AG08395 (cell line): ENCODE results near the gene ELFN1.
"Not testable (repeated sequence)": the region's sequence is repeated elsewhere in the genome, so short reads cannot be mapped to it uniquely, and the experiment has no call there.

ENCODE experiments used
- DNase-seq: peaks from one replicate; pipeline ENCODE4 v3.0.0; 2012; ENCODE audit warnings: mixed read lengths, low spot score

The ELFN1 gene

DNA sequence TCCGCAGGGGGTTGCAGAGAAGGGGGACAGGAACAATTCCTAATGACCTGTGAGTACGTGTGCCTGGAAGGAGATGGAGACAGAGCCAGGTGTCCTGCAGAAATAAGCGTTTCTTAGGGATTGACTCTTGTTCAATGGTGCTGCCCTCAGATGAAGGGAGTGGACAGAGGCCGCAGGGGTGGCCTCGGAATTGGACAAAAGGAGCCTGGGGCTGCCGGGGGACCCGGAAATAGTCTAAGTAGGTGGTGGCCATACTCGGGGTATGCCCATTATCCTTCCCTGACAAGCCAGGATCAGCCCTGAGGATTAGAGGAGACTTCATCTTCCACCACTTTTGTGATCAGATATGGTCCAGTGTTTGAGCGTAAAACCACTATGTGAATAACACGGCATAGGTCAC is 39.2 kb downstream of the ELFN1 start:
- no peak for DNase-seq

DNA sequence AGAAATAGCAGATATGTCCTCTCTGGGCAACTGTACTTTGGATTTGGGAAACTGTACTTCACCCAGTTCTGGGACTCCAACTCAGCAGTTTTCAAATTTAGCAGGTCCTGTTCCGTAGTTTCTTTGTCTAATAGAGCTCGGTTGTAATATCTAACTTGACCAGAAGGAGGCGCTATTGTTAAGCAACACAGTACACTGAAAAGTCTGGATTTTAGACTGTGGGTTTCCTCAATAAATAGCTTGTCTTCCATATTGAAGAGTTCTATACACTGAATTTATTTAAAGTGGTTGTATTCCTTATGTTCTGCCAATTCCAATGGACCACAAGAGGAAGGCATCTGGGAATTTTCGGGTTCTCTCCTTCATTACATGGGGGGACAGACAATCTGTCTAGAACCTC is 39.8 kb downstream of the ELFN1 start:
- no peak for DNase-seq

DNA sequence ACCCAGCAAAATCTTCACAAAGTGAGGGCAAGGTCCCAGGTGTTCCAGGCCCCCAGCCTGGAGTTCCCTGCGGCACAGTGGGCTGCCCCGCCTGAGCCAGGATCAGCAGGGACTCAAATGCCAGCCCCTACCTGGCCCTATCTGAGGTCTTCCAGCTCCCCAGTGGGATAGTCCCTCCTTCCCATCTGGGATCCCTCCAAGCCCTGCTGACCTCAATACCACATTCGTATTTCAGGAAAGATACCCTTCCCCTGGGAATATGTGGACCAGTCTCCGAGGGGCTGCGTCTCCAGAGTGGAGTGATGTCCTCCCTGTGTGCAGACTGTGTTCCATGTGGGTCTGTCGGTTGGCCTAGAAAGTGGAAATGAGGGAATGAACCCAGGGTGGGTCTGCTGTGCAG is 40.9 kb downstream of the ELFN1 start:
- no peak for DNase-seq

DNA sequence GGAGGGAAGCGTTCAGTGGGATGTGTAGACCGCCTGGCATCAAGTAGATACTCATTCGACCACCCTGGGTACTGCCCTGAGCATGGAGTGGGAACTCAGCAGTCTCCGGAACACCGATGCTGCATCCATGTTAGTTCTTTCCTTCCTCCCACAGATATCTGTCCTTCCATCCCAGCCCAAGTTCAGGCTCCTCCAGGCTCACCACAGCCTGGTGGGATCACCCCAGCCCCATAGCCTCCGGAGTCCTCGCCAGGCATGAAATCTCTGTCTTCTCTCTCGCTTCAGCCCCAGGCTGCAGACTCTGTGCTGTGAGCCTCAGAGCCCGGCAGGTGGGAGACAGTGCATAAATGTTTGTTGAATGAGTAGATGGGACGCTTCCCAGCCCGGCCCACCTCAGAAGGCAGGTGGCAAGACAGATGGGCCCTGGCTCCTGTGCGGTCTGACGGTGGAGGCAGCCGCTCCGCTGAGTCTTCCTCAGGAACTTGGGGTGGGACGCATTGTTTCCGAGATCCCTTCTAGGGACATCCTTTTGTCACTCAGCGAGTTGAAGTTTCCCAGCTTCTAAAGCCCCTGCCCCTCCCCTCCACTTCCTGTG is 42.9 kb downstream of the ELFN1 start:
- DNase-seq: no peak

DNA sequence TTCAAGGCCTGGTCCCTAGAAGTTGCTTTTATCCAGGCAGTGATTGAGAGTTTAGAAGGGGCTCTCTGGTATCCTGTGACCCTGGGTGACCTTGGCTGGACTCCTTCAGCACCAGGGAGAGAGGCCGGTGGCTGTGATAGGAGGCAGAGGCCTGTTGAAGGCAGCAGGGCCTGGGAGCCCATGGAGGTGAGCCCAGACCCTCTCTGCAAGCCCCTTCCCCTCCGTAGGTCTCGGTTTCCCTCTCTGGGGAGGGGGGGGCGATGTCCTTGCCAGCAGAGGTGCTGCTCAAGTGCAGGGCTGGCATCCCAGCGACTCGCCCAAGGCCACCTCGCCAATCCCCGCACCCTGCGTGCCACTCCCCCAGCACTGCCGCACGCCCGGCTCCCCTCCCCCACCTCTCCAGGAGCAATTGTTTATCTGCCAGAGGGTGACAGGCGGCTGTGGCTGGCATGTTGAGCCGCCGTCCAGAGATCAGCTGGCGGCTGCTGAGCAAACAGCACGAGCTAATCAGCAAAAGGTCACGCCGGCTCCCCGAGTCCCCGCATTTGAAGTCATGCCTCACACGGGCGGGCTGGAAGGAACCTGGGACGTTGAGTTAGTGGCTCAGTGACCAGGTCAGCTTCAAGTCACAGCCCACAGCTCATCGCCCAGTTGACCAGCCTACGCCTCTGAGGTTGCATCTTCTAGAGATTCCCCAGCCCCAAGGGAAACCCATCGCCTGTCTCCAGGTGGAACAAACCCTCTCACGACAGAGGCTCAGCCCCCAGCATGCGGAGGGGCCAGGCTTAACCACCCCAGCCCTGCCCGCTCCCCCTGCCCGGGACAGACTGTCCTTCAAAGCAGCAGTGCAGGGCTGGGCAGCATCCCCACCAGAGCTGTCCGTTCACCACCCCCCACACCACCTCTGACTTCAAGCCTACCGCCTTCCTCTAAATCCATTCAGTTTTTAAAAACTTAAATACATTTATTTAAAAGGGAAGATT is 43.7 kb downstream of the ELFN1 start:
- DNase-seq: no peak

DNA sequence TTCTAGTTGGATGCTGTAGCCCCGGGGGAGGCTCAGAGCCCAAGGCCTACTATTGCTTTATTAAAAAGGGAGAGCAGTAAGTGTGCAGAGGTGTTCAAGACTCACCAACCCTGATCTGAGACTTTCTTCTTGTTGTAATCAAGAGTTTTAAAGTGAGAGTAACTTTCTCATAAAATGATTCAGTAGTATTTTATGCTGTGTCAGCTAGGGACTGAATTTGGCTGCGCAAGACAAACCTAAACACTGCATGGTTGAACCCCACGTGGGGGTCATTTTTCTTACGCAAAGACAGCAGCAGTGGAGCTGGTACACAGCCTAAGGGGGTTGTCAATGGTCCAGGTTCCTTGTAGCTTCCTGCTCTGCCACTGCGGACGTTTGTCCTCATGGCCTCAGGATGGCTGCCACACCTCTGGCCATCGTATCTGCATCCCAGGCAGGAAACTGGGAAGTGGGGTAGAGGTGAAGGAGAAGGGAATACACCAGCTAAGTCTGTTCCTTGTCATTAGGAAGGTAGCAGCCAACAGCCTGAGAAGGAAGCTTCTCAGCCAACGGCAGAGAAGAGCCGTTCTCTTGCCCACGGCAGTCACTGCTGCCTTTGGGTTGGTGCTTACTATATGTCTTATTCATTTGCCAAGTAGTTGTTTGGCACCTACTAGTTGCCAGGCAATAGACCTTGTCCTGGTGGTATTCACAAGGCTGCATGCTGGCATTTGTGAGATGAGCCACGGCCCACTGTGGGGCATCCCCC is 44.7 kb downstream of the ELFN1 start:
- DNase-seq: no peak

DNA sequence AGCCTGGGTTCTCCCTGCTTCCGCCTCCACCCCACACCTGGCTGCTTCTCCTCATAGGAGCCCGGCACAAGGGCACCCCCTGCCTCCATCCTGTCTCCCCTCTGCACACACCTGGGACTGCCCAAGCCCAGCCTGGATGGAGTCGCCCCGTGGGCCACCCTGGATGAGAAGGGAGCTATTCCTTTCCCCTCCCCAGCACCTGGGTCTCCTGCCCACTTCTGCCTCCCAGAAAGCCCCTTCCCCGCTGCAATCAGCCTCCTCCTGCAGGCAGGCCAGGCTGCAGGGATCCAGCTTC is 45.2 kb downstream of the ELFN1 start:
- no peak for DNase-seq

DNA sequence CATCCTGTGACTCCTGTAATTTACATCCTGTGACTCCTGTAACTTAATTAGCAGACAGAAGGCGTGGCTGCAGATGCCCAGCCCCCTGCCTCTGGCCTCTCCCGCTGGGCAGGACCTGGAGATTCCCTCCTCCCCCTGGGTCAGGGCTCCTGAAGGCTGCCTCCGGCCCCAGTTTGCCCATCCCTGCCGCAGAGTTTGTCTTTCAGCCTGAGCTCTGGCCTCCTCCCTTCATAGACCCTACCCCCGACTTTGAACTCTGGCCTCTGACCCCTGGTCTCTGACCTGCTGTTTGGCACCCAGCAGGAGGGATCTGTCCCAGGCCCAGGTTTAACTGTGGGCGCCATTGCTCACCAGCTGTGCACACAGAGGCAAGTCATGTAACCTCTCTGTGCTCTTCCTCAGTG is 45.6 kb downstream of the ELFN1 start:
- no peak for DNase-seq

DNA sequence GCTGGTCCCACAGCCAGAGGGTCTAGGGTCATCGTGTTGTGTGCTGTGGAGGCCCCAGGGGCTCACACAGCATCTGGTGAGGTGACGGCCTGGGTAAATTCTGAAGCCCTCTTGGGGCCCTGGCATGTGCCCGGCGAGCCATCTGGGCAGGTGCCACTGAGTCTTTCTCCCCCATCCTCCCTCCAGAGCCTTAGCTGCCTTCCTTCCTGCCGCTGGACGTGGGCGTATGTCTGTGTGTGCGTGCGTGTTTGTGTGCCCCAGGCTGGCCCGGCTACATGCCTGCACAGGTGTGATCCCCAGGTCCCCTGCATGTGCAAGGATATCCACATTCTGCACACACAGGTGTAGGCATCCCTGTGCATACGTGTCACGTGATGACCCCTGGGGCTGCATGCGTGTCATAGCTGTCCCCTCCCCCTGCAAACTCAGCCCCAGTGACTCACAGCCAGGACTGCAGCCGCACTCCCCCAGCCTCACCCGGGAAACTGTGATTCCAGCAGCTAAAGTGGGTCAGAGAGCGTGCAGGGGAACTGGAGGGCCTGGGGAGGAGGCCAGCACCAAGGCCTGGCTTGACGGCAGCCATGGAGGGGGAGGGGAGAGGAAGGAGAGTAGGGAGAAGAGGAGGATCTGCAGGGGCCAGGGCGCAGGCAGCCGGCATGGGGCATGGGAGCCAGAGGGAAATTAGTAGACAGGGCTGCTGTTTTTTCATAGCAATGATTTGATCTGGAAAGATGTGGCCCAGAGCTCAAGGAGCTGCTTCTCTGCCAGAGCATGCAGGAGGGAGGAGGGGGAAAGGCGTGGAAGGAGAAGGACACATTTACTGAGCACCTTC is 46.4 kb downstream of the ELFN1 start:
- DNase-seq: no peak

DNA sequence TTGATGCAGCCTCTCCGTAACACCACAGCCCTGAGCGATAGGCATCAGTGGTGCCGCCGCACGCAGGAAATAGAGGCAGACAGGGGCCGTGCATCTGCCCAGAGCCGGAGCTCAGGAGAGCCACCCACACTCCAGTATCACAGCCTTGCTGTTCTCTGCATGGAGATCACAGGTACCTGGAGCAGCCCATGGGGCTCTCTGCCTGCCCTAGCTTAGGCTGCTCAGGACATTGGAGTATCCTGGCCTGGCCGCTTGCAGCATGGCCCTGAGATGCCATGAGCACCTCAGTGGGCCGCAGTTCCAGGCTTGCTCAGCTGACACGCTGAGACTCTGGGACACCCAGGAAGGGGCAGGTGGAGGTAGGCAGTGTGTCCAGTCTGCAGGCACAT is 47.0 kb downstream of the ELFN1 start:
- DNase-seq: no peak

DNA sequence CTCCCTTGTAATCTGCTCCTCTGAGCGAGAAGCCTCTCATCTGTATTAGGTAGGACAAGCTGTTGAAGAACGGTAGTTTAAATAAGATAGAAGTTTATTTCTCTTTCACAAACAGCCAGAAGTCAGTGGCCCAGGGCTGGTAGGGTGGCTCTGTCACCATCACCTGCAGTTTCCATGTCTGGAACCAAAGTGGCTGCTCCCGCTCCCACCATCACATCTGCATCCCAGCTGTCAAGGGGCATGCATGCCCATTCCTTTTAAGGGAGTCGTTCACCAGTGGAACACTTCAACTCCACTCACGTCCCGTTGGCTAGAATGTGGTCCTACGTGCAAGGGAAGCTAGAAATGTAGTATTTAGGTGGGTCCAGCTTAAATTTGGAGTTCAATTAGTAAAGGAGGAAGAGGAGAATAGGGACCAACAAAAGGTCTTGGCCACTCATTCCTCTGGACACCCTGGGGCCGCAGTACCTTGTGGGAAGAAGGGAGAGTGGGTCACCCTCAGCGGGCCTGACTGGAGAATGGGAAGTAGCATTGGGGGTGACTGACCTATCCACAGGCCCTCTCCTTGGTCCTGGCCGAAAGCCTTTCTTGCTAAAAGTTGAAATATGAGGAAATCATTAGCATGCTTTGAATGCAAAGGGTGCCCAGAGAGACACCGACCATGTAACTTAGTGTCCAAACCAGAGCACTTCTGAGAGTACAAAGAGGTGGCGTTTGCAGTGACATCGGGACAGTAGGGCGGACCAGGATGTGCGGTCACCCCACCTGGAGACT is 48.0 kb downstream of the ELFN1 start:
- DNase-seq: no peak

DNA sequence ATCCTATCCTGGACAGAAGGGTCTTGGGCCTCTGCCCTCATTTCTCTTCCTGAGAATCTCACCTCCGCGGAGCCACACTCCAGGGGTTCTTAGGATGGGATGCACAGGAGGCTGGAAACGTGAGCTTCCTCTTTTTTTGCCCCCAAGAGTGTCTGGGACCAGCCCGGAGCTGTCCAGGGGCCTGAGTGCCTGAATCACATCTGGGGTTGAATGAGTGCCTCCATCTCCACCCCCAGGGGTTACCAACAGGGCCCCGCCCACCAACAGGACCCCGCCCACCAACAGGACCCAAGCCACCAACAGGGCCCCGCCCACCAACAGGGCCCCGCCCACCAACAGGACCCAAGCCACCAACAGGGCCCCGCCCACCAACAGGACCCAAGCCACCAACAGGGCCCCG is 48.8 kb downstream of the ELFN1 start:
- not testable (repeated sequence) for DNase-seq

DNA sequence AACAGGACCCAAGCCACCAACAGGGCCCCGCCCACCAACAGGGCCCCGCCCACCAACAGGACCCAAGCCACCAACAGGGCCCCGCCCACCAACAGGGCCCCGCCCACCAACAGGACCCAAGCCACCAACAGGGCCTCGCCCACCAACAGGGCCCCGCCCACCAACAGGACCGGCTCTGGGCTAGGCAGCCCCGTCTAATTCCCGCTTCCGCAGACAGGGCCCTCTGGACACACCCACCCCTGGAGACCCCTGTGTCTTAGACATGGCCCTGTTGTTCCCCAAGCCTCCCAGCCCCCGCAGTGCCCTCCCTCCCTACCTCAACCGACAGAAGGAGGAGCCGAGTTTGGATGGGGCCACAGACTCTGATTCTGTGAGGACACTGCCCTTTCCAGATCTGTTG is 49.2 kb downstream of the ELFN1 start:
- not testable (repeated sequence) for DNase-seq

DNA sequence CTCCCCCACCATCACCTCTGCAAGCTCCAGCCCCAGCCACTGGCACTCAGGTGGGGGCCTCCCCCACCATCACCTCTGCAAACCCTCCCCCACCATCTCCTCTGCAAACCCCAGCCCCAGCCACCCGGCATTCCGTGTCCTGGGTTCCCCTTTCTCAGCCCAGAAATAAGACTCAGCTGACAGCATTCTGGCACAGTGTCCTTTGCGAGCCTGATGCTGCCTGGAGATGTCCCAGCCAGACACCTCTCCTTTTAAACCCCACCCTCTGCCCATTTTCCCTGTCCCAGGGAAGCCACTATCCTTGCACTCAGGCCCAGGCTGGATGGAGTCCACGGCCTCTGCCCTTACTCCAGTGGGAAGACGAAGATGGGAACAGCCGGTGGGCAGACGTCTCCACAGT is 49.8 kb downstream of the ELFN1 start:
- DNase-seq: no peak

DNA sequence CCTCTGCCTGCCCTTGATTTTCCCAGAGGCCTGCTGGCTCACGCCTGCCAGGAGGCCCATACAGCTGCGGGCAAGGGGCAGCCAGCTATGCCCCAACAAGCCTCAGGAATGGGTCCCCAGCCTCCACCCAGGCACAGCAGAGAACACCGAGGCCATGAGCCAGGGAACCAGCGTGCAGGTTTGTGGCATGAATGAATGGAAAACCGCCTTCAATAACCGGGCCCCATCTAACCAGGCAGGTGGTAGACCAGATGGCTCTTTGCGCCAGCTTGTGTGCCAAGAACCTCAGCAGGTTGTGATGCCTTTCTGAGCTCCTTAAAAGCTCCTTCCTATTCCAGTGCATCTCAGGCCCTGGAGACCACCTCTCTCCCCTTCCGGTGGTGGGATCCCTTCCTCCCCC is 50.2 kb downstream of the ELFN1 start:
- DNase-seq: no peak

DNA sequence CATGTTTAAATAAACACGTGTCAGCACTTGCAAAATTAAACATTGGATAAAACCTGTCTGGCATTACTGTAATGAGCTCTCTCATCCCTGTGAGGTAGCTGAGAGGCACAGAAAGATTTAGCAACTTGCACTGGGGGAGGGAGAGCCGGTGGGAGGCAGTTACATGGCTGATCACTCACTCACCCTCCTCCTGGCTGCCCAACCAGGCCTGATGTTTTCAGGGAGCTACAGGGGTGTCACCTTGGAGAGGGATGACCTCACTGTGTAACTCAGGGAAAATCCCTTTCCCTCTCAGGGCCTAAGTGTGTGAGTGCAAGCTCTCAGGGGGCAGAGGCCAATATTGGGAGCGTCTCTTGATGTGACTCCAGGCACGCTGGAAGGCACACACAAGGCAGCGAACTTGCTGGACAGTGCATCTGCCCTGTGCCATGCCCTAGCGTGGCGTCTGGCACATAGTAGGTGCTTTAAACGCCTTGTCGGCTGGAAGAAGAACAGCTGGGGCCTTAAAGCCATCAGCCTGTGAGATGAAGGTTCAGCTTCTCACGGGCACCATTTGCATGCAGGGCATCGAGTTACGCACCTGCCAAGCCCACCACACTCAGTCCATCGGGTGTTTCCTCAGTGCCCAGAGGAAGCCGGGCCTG is 51.1 kb downstream of the ELFN1 start:
- no peak for DNase-seq

DNA sequence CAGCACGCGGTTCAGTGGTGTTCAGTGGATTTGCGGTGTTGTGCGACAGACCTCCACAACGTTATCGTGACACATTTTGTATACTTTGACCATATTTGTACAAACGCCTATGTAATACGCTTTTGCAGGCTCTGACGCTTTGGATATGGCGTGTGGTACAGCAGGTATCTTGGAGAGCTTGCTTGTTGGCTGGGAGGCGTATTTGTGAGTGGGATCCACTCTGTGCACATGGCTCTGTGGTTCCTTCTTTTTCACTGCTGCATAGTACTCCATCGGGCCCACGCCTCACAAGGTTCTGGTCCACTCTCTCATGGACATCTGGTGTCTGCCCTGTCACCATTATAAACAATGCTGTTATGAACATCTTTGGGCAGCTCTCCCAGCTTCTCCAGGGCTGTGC is 53.2 kb downstream of the ELFN1 start:
- no peak for DNase-seq

DNA sequence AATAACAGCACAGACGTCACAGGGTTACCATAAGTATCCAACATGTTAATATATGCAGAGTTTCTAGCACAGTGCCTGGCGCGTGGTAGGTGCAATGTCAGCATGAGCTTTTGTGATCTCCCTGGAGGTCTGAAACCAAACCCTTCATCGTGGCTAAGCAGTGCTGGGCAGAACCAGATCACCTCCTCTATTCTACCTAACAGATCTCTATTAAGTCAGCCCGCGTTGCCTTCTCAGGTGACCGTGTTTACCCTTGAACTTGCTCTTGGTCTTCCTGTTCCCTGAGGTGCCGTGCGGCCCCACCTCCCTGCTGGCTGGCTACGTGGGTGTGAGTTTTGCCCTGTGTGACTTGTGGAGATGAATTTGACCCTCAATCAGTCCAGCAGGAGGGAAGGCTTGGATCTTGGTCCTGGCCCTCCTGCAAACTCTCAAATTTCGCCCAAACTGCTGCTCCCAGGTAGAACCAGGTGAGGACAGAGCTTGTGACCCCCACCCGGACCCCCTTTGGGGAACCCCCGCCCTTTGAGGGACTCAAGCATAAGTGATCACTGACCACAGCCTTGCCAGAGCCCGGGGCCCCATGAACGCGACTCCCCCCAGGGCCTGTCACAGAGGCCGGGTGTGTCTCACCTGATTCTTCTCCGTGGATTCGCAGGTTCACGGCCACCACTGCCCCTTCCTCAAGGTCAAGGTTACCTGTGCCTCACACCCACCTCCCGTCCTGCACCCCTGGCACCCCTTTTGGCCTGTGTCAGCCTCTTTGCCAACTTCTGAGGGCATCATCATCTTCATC is 54.2 kb downstream of the ELFN1 start:
- no peak for DNase-seq

DNA sequence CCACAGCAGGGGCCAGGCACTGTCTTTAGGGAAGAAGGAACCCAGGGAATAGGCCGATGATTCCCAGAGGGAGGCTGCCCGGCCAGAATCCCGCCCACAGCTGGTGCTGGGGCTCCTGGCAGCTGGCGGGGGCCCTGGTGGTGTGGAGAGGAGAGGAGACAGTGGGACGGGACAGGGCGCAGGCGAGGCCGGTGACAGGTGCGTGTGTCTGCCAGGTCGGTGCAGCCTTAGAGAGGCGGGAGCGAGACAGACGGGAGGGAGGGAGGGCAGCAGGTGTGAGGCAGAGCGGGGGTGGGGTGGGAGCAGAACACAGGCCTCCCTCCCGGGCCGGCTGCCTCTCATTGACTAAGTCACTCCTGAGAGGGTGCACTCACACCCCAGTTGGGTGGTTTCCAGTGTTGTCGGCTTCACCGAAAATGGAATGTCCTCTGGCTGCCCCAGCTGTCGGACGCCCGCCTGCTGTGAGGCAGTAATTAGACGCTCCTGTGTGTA is 55.2 kb downstream of the ELFN1 start:
- DNase-seq: peak; percentile 29
